Measurements from ENCODE around the gene ANKRD23.
"Not testable (repeated sequence)": the region's sequence is repeated elsewhere in the genome, so short reads cannot be mapped to it uniquely, and the experiment has no call there.

ANKRD23 gene

GRCh38 chr2:96863575-96864342 lies 19.9 kb upstream of the ANKRD23 start:
- DNase-seq (ENCODE audit: low spot score), result no peak

- DNase-seq (ENCODE audit: low spot score), result not testable (repeated sequence)
Observed at GRCh38 chr2:96863056-96863455, 19.2 kb upstream of the ANKRD23 start.

- DNase-seq (ENCODE audit: low spot score), result no peak
Observed at GRCh38 chr2:96861074-96861473, 17.3 kb upstream of the ANKRD23 start.

- DNase-seq (ENCODE audit: low spot score), result no peak
Observed at GRCh38 chr2:96860065-96861029, 16.5 kb upstream of the ANKRD23 start.

DNA sequence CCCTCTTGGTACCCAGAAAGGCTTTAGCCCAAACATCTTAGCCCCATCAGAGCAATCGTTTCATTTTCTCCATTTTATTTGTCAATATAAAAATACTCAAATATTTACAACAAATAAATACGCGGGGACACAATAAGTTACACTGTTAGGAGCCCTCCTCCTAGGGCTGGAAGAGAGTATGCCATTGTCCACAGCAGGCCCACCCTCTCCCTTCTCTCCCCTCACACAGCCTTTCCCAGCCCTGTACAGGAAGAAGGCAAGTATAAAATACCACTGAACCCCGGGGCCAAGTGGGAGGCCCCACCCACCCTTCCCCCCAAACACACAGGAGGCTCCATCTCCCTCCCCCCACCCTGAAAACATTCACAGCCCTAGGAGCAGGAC lies 15.9 kb upstream of the ANKRD23 start:
- DNase-seq (ENCODE audit: low spot score), result no peak

DNA sequence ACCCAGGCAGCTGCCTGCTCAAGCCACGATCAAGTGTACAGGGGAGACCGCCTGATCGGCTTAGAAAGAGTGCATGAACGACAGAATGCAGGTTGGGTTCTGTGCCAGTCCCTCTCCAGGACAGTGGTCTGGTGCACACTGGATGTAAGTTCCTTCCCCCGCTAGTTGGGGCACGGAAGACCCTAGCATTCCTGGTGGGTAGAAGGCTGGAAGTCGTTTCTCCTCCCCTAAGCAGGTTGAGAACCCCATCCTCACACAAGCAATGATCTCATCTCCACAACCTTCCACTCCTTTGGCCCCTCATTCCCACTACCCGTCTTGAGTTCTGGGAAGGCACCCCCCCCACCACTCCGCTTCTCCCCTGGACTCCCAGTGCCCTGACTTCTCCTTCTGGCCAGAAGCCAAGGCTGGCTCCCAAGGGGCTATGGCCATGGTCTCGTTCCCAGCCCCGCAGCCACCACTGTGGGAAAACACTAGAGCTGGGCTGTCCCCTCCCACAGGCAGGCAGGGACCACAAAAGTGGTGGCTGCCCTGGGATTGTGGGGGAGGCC lies 15.4 kb upstream of the ANKRD23 start:
- DNase-seq (ENCODE audit: low spot score), result peak; percentile 42

GRCh38 chr2:96857667-96858372 lies 14.0 kb upstream of the ANKRD23 start, which contains the start of gene ANKRD39:
TSS of gene ANKRD39 (minus strand) at chr2:96858016. CDS start at chr2:96857987, 29 bp downstream.
- DNase-seq (ENCODE audit: low spot score), result peak; percentile 96

- peak; percentile 44 for DNase-seq (ENCODE audit: low spot score)
Observed at GRCh38 chr2:96856776-96857666, 13.2 kb upstream of the ANKRD23 start.

- no peak for DNase-seq (ENCODE audit: low spot score)
Observed at GRCh38 chr2:96853321-96853720, 9.5 kb upstream of the ANKRD23 start.

DNA sequence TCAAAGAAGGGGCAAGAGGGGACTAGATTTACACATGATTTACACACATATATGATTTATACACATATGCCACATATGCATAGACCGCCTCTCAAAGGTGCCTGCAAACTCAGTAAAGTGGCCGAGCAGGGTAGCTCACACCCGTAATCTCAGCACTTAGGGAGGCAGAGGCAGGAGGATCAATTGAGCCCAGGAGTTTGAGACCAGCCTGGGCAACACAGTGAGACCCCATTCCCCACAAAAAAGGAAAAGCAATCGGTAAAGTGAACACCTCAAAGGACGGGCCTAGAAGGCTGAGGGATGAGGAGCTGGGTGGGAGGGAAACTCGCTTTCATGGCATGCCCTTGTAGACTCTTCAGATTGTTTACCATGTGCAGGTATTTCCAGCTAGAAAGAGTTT lies 8.8 kb upstream of the ANKRD23 start:
- DNase-seq (ENCODE audit: low spot score), result no peak

DNA sequence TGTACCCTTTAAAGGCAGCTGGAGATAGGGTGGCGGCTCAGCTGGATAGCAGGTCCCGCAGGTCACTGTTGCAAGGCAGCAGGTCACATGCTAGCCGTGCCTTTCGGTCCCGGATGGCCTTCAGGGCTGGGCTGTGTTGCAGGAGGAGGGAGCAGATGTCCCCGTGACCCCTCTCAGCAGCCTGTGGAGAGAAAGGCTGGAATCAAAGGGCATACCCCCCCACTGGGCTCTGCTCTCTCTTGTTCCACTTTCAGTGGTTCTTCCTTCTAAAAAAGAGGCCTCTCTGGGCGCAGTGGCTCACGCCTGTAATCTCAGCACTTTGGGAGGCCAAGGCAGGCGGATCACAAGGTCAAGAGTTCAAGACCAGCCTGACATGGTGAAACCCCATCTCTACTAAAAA lies 4.4 kb upstream of the ANKRD23 start:
- DNase-seq (ENCODE audit: low spot score), result no peak

GRCh38 chr2:96847586-96847985 lies 3.8 kb upstream of the ANKRD23 start:
- DNase-seq (ENCODE audit: low spot score), result no peak

DNA sequence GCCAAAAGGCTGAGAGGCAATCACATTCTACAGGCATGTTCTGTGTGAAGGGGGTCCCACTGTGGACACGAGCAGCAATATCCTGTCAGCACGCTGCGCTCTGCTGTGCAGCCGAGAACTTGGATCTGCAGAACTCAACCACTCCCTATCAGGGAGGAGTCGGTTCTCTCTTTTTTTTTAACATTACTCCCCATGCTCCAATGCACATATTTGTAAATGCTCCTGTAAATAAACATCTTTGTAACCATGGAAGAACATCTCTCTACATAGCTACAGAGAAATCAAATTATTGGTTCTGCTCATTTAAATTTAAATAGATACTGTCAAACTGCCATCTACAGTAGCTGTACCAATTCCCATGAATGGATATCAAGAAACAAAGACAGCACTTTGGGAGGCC lies 3.0 kb upstream of the ANKRD23 start:
- DNase-seq (ENCODE audit: low spot score), result no peak

- DNase-seq (ENCODE audit: low spot score), result no peak
Observed at GRCh38 chr2:96844405-96844808, 586 bp upstream of the ANKRD23 start.

GRCh38 chr2:96842600-96842999 lies 1.2 kb downstream of the ANKRD23 start:
- no peak for DNase-seq (ENCODE audit: low spot score)

DNA sequence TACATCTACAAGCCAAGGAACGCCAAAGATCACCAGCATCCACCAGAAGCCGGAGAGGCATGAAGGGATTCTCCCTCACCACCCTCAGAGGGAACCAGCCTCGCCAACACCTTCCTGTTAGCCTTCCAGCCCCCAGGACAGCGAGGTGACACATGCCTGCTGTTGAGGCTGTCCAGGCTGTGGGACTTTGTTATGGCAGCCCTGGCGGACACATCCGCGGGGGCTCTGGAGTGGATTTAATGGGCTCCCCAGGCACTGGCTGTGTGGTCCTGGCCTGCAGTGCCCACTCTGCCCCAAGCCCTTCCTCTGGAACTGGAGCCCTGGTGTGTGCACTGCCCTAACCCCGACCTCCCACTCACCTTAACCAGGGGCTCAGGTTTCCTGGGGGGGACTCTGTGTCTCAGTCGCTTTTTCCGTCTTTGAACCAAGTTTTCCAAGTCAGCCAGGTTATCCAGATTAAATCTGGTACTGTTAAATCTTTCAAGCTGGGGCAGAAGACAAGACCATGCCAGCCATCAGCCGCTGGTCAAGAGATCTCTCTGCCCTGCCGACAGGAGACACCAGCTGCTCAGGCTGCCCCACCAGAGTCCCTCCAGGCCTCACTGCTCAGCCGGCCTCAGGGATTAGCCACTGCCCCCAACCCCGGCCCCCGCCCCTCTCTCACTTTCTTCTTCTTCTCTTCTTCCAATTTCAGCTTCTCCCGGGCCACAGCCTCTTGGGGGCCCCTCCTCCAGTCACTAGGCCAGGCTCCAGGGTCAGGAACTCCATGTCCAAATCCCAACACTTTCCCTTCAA lies 1.9 kb downstream of the ANKRD23 start:
- DNase-seq (ENCODE audit: low spot score), result no peak

DNA sequence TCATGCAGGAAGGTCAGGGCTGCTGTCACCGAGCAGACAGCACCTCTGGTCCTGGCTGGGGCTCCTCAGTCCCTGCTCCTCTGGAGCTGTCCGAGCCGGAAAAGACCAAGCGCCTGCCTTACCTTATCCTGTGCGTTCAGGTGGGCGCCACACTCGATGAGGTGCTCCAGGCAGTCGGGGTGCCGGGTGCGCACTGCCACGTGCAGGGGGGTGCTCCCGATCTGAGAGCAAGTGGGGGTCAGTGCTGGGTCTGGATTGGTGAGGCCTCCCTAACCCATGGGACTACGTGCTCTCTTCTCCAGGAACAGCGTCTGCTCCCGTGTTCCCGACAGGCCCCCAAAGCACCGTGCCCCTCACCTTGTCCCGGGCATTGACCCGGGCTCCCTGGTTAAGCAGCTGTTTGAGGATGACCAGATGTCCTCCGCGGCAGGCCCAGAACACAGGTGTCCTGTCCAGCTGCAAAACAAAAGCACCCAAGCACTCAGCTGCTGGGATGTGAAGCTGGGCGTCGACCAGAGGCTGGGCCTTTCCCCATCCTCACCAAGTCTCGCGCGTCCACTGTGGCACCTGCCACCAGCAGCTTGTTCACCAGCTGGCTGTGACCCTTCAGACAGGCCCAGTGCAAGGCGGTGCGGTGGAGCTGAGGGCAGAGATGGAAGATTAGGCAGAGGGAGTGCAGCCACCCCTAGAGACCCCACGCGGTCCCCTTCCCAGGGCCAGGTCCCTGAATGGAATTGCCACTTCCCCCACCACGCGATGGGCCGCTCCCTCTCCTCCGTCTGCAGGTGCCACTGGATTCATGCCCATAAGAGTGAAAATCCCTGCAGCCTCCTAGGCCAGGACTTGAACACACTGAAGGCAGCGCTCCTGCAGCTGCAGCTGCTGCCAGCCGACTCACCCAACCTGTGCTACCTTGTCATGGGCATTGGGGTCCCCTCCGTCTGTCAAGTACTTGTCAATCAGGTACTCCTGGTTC lies 3.7 kb downstream of the ANKRD23 start:
- DNase-seq (ENCODE audit: low spot score), result no peak

GRCh38 chr2:96839293-96839874 lies 4.4 kb downstream of the ANKRD23 start:
- no peak for DNase-seq (ENCODE audit: low spot score)

All from SK-N-DZ (cell line).